IPS-NIHi11 (cell line): ENCODE data around the gene PTPRR.

Source experiments
- DNase-seq: peaks from one replicate; pipeline ENCODE4 v3.0.0; 2012; ENCODE audit warnings: mixed read lengths, low spot score

PTPRR gene

DNA sequence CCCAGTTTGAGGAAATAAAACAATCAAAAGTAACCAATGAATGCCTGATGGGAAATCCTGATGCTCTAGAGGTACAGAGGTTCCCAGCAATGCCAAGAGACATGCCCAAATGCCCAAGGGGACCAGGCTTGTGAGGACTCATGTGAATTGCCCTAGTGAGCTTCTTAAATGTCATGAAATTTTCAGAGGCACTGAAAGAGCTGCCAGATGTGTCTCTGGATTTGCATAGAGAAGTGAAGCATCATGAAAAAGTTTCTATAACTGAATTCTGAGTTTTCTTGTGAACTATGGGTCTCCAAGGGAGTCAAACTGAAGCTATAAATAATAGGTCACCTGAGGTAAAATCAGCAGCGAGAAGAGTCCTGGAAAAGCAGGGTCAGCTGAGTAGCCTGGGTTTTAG lies 9.9 kb downstream of the PTPRR start:
- no peak for DNase-seq

GRCh38 chr12:70908978-70909377 lies 11.6 kb downstream of the PTPRR start:
- no peak for DNase-seq

DNA sequence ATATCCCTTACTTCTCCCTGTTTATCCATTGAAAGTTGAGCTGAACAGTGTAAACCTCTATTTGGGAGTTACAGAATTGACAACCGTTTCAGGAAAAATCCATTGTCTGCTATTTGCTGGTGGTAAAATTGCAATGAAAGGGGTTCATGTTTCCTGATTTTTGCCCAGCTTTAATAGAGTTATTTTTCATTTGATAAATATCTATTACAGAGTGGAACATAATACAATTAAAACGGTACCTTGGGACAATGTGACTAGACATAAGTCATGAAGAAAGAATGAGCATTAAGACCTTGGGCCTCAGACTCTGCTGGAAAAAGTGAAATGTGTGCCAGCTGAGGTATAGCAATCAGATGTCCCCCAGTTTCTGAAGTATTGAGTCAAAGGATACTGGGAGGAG lies 13.1 kb downstream of the PTPRR start:
- no peak for DNase-seq

DNA sequence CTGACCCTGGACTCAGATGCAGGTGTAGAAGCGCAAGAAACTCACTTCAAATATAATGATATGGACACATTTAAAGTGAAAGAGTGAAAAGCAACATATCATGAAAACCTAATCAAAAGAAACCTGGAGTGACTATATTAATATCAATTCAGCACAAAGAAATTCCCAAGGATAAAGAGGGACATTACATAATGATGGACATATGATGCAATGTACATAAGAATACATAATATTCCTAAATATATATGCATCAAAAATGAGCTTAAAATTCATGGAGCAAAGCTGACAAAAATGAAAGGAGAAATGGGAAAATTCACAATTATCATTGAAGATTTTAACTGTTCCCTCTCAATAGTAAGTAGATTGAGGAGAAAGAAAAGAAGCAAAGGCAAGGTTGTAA lies 24.6 kb downstream of the PTPRR start:
- no peak for DNase-seq

GRCh38 chr12:70892593-70892992 lies 27.9 kb downstream of the PTPRR start:
- DNase-seq, result no peak

GRCh38 chr12:70890895-70891832 lies 29.4 kb downstream of the PTPRR start:
- no peak for DNase-seq

DNA sequence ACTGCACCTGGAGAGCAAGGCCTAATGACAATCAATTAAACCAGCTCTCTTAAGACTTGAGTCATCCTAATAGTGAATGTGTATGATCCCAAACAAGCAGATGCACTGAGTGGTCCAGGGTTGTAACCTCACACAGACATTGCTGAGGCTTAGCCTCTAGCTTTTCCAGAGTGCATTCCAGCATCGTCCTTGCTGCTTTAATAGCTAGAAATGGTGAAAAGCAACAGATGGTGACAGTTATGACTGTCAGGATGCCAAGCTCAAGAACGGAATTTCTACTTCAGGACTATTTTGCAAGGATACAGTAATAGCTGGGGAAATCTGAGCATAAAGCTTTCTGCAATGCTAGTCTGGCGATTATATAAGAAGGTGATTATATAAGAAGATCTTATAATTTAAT lies 34.6 kb downstream of the PTPRR start:
- DNase-seq, result no peak

DNA sequence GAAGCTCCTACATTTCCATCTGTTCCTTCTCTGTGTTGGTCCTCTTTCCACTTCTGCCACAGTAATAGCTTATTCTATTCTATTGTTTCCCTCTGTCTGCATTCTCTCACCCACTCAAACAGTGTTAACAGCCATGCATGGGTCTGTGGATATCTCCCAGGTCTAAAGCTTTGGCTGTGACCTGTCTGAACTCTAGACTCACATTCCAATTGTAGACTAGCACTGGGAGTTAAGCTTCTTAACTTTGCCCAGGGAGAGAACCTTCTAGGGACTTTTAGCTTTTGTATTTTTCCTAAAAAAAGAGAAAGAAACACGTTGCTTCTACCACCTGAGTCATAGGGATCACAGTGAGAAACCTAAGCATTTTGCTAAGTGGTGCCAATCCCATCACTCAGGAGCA lies 36.7 kb downstream of the PTPRR start:
- DNase-seq, result no peak

DNA sequence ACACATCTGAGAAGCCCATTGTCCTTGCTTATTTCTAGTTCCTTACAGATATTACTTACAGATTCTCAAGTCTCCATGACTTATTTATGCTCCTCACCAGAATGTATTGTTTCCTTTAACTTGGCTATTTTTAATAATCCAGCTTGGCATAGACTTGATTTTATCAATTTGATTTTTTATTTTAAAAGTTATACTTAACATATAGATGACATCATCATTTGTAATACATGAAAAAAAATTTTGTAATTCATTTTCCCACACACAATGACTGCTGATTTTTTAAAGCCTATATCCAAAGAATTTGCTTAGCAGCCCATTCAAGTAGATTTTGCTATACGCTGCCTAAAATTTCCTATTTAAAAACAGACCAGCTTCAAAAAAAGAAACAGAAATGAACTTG lies 39.8 kb downstream of the PTPRR start:
- no peak for DNase-seq

GRCh38 chr12:70876952-70877351 lies 43.6 kb downstream of the PTPRR start:
- no peak for DNase-seq

- no peak for DNase-seq
These were observed 44.9 kb downstream of the PTPRR start for GRCh38 chr12:70875628-70876027.

DNA sequence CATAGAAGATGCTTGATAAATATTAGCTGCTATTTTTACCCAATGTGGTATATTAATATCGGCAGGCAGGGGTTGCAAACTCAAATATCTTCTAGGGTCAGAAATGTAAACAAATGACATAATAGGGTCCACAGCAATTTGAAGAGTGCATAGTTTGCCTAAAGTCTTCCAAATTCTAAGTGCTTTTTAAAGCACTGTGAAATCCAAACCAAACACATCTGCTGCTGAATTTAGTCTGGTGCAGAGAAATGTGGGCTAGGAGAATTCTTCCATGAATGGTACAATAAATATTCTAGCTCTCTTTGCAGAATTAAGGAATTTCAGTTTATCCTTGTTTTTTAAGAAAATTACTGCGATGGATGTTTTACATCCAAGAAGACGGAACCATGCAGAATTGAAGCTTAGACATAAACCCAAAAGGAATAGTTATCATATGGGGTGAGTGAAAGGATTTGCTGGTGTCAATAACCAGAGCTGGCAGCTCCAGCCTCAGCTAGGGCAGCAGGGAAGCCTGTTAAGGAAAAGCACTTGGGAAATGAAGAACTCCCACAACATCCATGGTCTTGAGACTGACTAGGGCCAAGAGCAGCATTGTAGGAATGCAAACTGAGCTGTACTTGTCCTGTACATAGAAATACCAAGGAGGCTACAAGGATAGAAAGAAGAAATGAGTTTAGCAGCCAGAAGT lies 65.5 kb downstream of the PTPRR start:
- peak; percentile 25 for DNase-seq

DNA sequence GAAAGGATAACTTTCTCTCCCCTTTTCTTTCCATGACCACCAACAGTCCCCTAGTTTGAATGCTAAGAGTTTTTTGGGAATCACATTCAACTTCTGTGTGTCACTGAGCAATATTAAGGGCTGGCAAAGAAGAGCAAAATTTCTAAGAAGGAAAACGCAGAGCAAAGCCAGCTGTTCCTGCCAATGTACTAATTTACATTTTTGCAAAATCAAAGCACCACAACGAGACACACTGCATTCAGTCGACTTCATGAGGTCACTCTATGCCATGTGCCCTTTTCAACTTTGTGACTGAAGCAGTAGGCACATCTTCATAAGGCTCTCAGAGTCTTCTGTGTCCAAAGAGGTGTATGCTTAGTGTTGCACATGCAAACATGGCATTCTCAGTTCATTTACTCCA lies 66.4 kb downstream of the PTPRR start:
- DNase-seq, result no peak

- no peak for DNase-seq
These were observed 67.2 kb downstream of the PTPRR start for GRCh38 chr12:70853326-70853725.

DNA sequence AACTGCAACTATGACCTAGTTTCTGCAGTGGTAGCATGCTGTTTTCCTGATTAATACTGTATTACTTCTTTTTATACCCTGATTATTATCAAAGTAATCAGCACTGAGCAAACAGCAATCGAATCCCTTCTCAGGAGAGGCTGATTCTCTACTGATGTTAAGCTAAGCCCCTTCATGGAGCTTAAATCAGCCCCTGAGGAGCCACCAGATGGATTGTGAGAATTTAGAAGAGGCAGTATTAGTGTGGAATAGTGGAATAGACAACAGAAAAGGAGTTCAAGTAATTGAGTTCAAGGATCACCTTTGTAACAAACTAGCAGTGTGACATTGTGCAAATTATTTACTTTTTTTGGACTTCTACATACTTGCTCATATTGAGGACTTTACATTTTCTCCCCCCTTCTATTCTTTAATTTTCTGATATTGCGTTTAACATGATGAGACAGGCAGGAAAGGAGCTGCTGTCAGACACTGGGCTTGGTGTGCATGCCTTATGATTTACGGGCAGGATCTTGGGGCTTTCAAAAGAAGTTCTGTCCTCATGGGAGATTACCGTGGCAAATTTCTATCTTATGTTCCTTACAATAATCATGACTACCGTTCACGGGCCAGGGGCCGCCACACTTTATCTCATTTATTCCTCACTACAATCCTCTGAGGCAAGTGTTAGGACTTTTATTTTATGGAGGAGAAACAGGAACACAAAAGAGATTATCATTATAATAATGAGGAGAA lies 68.0 kb downstream of the PTPRR start:
- DNase-seq, result no peak

- peak; percentile 40 for DNase-seq
These were observed 71.1 kb downstream of the PTPRR start for GRCh38 chr12:70849265-70849960.

- DNase-seq, result no peak
These were observed 72.7 kb downstream of the PTPRR start for GRCh38 chr12:70847871-70848270.

- no peak for DNase-seq
These were observed 75.3 kb downstream of the PTPRR start for GRCh38 chr12:70845268-70845667.

DNA sequence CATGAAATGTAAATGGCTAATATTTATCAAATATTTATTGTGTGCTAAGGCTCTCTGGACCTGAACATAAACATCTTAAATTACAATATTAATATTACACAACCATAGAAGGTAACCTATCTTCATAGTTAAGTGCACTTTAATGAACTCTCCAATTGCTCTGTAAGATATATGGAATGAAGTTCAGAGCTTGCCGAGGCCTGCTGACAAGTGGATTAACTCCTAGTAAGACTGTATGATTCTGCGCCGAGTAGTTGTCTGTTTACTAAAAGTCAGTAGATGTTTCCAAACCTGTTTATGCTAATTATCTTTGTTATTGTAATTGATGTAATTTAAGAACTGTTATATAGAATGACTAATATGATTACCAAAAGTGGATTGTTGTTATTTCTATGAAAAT lies 77.2 kb downstream of the PTPRR start:
- no peak for DNase-seq

DNA sequence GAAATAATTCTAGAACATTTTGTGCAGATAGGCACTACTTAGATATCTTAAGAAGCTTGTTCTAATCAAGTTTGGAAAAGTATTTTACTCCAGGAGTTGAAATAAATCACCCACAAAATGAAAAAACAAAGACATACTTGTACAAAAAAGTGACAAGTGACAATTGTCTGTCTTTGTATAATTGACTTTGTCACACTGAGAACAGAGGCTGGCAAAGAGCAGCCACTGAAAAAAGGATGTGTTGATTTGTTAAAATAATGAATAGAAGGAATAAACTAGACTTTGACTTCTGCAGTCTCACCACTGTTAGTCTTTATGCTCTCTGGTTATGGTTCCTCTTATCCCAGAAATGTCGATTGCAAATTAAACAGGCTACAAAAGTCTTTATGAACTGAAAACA lies 77.6 kb downstream of the PTPRR start:
- DNase-seq, result no peak

DNA sequence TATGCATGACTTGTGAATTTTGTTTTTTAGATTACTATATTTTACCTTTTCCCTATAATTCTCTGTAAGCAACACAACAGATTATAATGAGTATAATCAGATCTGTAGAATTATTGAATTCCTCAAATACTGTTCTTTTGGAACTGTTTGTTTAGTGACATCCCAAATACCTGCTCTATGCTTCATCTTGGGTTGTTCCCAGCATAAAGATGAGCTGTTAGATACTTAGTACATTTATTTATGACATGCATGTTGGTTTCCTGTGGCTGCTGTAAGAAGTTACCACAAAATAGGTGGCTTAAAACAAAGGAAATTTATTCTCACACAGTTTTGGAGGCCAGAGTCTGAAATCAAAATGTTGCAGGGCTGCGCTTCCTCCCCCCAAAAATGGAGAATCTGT lies 78.4 kb downstream of the PTPRR start:
- DNase-seq, result no peak

DNA sequence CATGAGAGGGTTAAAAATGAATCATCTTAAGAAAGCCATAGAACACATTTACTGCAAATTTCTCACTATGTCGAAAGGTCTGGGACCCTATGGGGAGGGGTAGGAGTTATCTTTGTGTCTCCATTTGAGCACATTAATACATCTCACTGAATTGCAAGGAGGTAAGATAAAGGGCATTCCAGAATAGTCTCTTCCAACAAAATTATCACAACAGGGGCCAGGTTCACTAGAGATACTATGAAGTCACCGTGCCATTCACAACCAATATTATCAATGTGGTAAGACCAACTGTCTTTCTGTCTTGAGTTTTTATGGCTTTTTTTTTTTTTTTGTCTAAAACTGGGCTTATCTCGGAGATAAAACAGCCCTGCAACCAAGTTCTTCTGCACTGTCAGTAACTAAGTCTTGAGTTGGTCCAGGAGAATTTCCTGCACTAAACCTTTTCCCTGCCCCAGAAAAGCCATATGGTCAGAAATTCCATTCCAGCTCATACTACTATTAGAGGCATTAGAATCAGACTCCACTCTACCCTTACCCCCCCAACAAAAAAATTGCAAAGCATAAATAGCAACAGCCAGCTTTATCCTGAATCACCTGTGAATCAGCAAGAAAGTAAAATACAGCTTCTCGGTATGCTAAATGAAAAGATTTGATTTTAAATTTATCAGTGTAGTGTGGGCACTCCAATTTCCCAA lies 79.7 kb downstream of the PTPRR start:
- no peak for DNase-seq
